GM18861 (cell line): ENCODE data around the gene PNKP.

Experiments
- ATAC-seq: cut with Tn5 transposase; IDR thresholded peaks from one replicate; pipeline ENCODE4 v1.9.1; 2021; ENCODE audit not compliant: unreplicated experiment

Gene PNKP

GRCh38 chr19:49876422-49877019 lies 9.1 kb upstream of the PNKP start:
- peak; percentile 36 for ATAC-seq

DNA sequence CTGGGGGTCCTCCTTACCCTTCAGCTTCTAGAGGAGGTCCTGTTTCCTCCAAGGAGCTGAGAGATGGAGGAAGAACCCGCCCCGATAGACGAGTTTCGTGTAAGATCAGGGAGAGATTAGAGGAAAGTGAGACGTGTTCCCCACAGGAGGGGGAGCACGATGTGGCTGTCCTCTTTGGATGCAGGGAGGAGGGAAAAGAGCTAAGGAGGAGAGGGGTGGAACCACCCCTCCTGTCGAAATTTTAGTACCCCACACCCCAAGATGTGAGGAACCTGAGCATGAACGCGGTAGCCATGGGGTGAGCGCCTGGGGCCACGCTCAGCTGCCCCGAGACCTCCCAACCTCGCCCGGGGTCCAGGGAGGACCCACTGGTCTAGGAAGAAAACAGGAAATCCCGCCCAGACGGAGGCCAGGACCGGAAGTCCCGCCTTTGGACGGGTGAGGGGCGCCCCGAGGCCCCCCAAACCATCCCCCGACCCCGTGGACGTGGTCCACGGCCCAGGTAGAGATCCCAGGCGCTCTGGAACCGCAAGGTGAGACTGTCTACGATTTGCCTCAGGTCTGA lies 8.6 kb upstream of the PNKP start:
- no peak for ATAC-seq

DNA sequence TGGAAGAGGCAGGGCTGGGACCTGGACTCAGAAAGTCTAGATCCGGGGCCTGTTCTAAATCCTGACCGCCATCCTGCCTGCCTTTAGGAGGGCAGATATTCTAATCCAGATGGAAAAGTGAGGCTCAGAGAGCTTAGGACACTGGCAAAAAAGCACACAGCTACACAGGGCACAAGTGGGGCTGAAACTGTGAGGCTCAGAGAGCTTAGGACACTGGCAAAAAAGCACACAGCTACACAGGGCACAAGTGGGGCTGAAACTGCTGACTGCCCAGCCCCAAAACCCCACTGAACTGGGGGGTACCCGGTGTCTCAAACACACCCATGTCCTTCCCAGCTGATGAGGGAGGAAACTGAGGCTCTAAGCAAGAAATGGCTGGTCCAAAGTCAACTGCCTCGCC lies 7.8 kb upstream of the PNKP start:
- no peak for ATAC-seq

- ATAC-seq: no peak
Observed at GRCh38 chr19:49874503-49875157, 7.3 kb upstream of the PNKP start.

- ATAC-seq: no peak
Observed at GRCh38 chr19:49873834-49874233, 6.5 kb upstream of the PNKP start.

DNA sequence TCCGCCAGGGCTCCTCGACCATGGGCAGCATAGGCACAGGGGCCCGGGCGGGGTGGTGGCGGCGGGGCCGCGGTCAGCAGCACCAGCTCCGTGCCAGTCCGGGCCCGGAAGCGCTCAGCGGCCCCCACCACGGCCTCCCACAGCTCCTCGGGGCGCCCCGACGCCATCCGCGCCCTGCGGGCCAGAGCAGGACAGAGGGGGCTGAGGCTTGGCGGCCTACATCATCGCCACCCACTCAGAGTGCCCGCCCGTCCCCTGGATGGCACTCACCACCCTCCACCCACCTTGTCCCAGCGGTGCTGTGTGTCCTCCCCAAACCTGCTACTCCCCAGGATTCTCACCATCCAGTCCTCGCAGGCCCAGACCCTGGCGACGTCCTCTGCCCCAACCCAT lies 5.7 kb upstream of the PNKP start:
- ATAC-seq: no peak

DNA sequence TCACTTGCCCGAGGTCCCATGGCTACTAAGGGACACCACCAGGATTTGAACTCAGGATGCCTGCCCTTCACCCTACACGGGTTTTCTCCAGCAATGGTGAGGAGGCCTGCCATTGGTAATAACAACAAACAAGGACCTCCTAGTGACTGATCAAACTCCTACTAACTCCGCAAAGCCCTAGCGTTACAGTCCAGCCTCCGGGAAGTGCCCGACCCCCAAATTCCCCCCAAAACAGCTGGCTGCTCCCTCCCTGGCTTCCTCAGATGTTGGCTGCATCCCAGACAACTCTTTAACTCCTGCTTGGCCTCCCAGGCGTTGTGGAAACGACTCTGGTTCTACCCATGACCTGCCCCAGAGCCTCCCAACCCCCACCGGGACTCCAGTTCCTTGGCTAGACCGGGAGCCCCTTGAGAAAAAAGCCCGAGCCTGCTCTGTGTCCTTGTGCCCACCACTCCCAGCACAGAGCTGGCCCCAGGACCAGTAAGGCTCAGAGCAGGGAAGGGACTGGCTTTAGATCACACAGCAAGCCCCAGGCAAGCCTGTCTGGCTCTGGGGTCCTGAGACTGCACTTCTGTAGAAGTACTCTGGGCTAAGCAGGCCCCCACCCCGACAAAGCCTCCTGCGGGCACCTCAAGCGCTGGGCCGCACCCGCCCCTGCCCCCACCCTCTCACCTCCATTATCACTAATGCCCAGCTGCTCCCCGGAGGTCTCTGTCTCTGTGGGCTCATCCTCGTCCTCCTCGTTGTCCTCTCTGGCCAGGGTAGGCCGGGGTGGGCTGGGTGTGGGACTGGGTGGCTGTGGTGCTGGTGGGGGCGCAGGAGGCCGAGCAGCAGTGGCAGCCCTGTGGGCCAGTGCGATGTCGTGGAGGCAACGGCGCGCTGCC lies 5.1 kb upstream of the PNKP start:
- no peak for ATAC-seq

DNA sequence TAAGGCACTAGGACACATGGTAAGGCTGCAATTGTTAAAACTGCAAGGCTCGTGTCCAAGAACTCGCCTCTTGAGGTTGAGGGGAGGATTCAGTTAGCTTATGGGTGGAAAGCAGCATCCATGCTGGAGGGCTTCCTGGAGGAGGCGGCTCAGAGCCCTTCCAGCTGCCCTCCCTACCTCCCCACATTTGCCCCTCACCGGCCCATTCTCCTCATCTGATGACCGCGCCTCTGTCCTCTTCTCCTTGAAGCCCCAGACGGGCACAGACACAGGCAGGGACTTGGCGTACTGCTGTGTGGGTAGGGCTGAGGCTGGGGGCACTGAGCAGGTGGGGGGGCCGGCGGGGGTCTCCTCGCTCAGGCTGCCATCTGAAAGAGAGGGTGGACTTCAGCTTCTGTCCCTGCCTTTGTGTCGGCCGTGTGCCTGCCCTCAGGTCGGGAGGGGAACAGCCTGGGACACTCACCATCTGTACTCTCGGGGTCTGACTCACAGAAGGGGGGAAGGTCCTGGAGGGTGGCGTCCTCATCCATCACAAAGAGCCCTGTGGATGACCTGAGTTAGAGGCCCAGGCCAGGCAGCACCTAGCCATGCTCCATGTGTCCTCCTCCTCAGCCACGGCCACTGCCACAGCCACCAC lies 4.1 kb upstream of the PNKP start:
- ATAC-seq: no peak

DNA sequence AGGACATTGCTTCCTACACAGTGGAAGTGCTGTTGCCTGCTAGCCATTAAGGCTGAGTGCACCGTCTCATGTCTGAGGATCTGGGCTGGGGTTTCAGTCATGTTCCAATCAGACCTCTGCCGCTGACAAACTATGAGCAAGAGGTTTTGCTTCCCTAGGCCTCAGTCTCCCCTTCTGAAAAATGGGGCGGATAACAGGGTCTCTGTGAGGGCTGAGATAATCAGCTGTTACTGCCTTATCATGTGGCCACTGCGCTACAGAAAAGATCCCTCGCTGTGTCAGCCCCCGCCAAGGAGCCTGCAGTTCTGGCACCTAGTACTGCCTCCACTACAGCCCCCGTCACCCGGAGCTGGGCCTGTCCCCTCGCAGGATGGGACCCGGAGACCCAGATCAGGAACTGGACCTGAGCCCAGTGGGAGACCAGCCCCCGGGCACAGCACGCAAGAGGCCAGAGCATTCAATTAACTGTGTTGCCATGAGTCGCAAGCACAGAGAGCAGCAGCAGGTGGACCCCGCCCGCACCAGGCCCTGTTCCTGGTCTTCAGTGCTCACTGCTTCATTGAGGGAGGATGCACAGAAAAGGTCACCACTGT lies 3.0 kb upstream of the PNKP start:
- no peak for ATAC-seq

DNA sequence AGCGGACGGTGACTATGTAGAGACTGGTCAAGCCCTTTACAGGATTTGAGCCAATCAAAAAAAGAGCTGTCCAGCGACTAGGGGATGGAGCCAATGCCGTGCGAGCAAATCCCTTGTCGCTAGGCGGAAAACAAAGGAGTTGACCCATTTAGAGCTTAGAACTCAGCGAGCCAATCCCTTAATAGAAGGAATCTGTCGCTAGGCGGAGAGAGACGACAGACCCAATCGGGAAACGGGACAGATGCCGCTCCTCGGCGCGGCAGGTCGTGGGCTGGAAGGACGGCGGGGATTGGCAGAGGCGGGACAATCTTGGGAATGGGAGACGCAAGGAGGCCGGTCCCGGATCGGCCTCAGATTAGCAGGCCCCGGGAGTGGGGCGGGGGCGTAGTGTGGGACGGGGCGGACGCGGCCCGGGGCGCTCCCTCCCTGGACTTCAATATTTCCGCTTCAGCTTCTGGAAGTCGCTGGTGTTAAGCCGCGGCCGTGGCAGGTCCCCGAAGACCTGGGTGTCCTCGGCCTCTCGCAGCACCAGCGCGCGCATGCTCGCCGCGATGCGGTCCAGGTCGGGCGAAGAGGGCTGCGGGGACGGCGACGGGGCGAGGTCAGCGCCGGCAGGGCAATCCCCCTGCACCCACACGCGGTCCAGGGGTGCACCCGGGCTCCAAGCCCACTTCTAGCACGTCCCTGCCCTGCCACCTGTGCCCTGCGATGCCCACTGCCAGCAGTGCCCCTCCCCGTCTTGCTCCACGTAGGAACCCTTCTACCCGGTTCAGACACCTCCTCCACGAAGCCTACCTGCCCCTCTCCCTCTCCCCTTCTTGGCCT lies 2.3 kb upstream of the PNKP start:
- ATAC-seq: peak; percentile 69

GRCh38 chr19:49869009-49869483 lies 1.7 kb upstream of the PNKP start:
- no peak for ATAC-seq

GRCh38 chr19:49864890-49865289 lies 2.5 kb downstream of the PNKP start:
- ATAC-seq: no peak

DNA sequence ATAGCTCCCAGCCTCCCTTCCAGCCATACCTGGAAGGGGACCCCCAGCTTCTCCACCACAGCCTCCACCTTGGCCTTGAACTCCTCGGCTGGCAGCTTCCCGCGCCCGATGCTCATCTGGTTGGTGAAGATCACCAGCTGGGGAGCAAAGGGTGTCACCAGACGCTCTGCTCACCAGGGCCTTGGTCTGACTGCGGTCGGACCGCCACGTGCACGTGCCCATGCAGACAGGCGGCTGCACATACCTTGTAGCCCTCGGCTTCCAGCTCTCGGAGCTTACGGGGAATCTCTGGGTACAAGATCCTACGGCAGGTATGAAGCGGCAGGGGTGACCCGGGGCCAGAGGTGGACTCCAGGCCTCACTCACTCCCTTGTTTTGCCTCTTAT lies 3.4 kb downstream of the PNKP start:
- ATAC-seq: no peak

- ATAC-seq: no peak
Observed at GRCh38 chr19:49863254-49863934, 4.0 kb downstream of the PNKP start.

GRCh38 chr19:49862391-49863253 lies 4.8 kb downstream of the PNKP start:
- no peak for ATAC-seq

DNA sequence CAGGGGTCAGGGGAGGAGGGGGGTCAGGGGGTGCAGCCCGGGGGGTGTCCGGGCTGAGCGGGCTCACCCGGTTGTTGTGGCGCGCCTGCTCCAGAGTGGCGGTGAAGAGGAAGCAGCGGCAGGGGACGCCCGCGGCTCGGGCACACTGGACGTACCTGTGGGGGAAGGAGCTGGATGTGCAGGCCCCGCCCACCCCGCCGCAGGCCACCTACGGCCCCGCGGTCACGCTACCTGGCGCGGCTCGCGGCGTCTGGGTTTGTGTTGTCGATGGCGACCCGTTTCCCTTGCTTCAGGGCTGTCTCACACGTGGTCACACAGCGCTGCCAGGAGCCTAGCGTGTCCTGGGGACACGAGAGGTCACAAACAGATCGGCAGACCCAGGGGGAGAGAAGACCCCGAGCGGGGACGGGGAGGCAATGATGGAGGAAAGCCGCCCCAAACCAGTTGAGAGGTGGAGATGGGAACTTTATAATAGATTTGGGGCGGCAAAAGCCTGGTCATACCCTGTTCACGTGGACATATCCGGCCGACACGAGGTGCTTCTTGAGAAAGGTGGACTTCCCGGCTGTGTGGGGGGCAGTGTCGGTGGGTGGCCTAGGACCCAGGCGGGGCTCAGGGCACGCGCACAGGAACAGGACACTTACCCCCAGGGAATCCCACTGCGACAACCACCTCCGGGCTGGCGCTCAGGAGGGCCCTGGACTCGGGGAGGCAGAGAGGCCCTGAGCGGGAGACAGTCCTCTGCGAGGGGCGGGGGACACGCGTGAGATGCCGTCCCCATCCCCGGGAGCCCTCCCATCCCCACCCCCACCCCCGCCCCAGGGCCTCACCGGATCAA lies 5.6 kb downstream of the PNKP start:
- no peak for ATAC-seq

GRCh38 chr19:49861107-49861506 lies 6.3 kb downstream of the PNKP start:
- ATAC-seq: no peak
